Measurements from ENCODE around the gene SUB1. TPM values are rescaled to one million over a fixed set of nuclear protein-coding genes. Genes with fewer than 3 reads are reported as not detected.

Gene SUB1
- total RNA-seq, 3 donors from 2014 or later (not counting 1 experiment from before 2014, with no cell fraction given), result 330 to 352 (median 338) TPM

DNA sequence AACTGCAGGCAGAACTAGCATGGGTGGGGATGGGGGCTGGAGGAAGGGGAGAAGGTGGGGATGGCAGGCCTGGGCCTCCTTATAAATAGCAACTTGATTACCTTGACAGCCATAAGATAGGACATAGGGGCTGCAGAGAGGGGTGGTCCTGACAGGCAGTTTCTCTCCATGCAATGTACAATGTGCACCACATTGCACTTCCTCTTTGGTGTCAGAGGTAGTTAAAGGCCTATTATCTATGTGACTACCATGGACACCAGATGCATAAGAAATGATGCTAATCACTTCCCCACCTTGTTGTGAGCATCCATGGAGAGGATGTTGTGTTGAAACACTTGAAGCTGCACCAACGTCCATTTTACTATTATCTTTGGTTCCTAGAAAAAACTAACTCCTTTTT, 20.2 kb upstream of the SUB1 start:
- H3K27ac Mint-ChIP-seq, result no peak overlapping the region
- no peaks in the 10 kb centered on the region for H3K36me3 Mint-ChIP-seq
- 56% methylated on average over 1 of the region's 1 CpG for WGBS (ENCODE audit: insufficient coverage)

DNA sequence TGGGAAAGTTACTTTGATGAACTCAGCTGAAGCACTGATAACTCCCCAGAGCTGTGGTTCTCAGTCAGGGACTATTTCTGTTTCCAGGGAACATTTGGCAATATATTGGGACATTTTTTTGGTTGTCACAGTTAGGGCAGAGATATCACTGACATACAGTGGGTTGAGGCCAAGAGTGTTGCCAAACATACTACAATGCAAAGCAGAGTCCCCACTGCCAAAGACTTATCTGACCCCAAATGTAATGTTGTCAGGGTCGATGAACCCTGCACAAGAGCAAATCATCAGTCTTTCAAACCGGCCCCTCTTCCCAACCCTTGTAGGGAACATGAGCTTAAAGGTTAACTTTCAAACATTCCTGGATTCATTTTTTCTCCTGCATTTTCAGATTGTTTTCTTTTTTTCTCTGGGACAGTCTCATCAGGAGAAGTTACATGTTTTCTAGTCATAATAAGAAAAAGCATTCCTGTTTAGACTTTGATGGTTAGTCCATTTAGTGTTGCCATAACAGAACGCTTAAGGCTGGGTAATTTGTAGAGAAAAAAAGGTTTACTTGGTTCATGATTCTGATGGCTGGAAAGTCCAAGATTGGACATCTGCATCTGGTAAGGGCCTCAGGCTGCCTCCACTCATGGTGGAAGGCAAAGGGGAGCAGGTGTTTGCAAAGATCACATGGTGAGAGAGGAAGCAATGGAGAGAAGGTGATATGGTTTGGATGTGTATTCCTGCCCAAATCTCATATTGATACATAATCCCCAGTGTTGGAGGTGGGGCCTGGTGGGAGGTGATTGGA, 18.8 kb upstream of the SUB1 start:
- Mint-ChIP-seq H3K27ac (no peak overlapping the region), H3K36me3 (no peaks in the 10 kb centered on the region), H3K27me3 (ENCODE audit: low read depth in 2 of 2) (no peaks in the 10 kb centered on the region), H3K4me1 (no peaks in the 10 kb centered on the region), H3K9me3 (no peaks in the 10 kb centered on the region), H3K4me3 (no peak overlapping the region)
- DNase-seq (no peak), ATAC-seq (no peak)
- intact Hi-C loops (cut with micrococcal nuclease), result no loop called here
- Histone ChIP-seq H3K27ac (ENCODE audit: low read length) (no peak overlapping the region), H3K27me3 (ENCODE audit: control insufficient read depth, insufficient read depth, low read length) (no peaks in the 10 kb centered on the region), H3K36me3 (ENCODE audit: control insufficient read depth, insufficient read depth, low read length) (no peaks in the 10 kb centered on the region), H3K4me1 (ENCODE audit: control insufficient read depth, insufficient read depth, low read length) (no peaks in the 10 kb centered on the region), H3K4me3 (ENCODE audit: low read length) (no peak overlapping the region), H3K9me3 (ENCODE audit: control insufficient read depth, insufficient read depth, low read length) (no peaks in the 10 kb centered on the region)
- WGBS (ENCODE audit: insufficient coverage), result 98% methylated on average over 3 of the region's 3 CpGs
- TF ChIP-seq, protein P1, sequence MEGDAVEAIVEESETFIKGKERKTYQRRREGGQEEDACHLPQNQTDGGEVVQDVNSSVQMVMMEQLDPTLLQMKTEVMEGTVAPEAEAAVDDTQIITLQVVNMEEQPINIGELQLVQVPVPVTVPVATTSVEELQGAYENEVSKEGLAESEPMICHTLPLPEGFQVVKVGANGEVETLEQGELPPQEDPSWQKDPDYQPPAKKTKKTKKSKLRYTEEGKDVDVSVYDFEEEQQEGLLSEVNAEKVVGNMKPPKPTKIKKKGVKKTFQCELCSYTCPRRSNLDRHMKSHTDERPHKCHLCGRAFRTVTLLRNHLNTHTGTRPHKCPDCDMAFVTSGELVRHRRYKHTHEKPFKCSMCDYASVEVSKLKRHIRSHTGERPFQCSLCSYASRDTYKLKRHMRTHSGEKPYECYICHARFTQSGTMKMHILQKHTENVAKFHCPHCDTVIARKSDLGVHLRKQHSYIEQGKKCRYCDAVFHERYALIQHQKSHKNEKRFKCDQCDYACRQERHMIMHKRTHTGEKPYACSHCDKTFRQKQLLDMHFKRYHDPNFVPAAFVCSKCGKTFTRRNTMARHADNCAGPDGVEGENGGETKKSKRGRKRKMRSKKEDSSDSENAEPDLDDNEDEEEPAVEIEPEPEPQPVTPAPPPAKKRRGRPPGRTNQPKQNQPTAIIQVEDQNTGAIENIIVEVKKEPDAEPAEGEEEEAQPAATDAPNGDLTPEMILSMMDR (IDR thresholded peaks at IDR 0.05), result no peak

More for the DNA sequence above, 20.2 kb upstream of the SUB1 start:
- Histone ChIP-seq H3K4me1 (ENCODE audit: control insufficient read depth, insufficient read depth, low read length) (no peaks in the 10 kb centered on the region), H3K27me3 (ENCODE audit: control insufficient read depth, insufficient read depth, low read length) (no peaks in the 10 kb centered on the region), H3K4me3 (ENCODE audit: low read length) (no peak overlapping the region), H3K36me3 (ENCODE audit: control insufficient read depth, insufficient read depth, low read length) (no peaks in the 10 kb centered on the region), H3K27ac (ENCODE audit: low read length) (no peak overlapping the region), H3K9me3 (ENCODE audit: control insufficient read depth, insufficient read depth, low read length) (no peaks in the 10 kb centered on the region)
- intact Hi-C loops (cut with micrococcal nuclease), result no loop called here
- ATAC-seq (no peak), DNase-seq (no peak)
- Mint-ChIP-seq H3K4me3 (no peak overlapping the region), H3K4me1 (no peaks in the 10 kb centered on the region), H3K9me3 (no peaks in the 10 kb centered on the region), H3K27me3 (ENCODE audit: low read depth in 2 of 2) (no peaks in the 10 kb centered on the region)
- TF ChIP-seq, protein P1 (IDR thresholded peaks at IDR 0.05), result no peak

DNA sequence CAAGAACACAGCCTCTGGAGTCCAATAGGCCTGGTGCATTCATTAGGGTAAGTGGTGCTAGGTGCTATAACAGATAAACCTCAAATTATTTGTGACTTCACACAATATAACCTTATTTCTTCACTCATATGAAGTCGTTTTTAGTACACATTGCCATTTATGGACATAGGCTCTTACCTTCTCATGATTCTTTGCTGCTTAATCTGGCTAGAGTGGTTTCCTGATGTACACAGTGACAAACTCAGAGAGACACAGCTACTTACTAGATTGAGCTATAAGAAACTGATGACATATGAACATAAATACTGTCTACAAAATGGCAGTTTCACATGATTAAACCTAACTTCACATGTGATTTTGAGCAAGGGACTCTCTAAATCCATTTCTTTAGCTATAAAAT, 14.2 kb upstream of the SUB1 start:
- Histone ChIP-seq H3K27me3 (ENCODE audit: control insufficient read depth, insufficient read depth, low read length) (no peaks in the 10 kb centered on the region), H3K27ac (ENCODE audit: low read length) (no peak overlapping the region), H3K36me3 (ENCODE audit: control insufficient read depth, insufficient read depth, low read length) (no peaks in the 10 kb centered on the region), H3K4me3 (ENCODE audit: low read length) (no peak overlapping the region), H3K9me3 (ENCODE audit: control insufficient read depth, insufficient read depth, low read length) (no peaks in the 10 kb centered on the region), H3K4me1 (ENCODE audit: control insufficient read depth, insufficient read depth, low read length) (no peaks in the 10 kb centered on the region)
- no peaks in the 10 kb centered on the region for H3K4me1 Mint-ChIP-seq
- TF ChIP-seq, protein P1 (IDR thresholded peaks at IDR 0.05), result no peak
- H3K9me3 Mint-ChIP-seq, result no peaks in the 10 kb centered on the region
- WGBS (ENCODE audit: insufficient coverage), result 83% methylated on average over 1 of the region's 1 CpG
- DNase-seq, result no peak
- no peak overlapping the region for H3K4me3 Mint-ChIP-seq
- no peaks in the 10 kb centered on the region for H3K27me3 Mint-ChIP-seq (ENCODE audit: low read depth in 2 of 2)
- no peak overlapping the region for H3K27ac Mint-ChIP-seq
- no peak for ATAC-seq
- intact Hi-C loops (cut with micrococcal nuclease), result no loop called here
- no peaks in the 10 kb centered on the region for H3K36me3 Mint-ChIP-seq
